ENCODE data around the gene FAM163A.

DNA sequence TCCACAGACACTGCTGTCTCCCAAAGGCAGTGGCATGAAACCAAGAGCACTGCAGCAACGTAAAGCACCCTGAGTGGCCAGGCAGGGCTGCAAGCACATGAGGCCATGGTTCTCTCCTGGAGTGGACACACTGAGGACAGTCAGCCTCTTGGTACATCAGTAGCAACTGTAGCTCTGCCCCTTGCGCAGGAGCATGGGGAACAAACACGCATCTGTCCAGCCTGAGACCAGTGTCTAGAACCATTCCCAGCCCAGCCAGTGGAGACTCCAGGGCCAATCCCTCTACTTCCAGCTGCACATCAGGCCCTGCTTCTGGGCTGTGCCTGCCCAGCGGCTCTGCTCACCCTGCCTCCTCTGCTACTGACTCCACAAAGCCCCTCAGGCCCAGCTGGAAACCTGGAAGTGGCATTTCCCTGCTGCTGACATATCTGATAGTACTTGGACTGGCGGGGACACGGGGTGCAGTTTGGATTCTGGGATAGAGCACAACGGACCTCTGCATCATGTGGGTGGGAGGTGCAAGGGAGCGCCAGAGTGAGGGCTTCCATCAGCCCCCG, 85.5 kb downstream of the FAM163A start:
- TF ChIP-seq, protein P1, sequence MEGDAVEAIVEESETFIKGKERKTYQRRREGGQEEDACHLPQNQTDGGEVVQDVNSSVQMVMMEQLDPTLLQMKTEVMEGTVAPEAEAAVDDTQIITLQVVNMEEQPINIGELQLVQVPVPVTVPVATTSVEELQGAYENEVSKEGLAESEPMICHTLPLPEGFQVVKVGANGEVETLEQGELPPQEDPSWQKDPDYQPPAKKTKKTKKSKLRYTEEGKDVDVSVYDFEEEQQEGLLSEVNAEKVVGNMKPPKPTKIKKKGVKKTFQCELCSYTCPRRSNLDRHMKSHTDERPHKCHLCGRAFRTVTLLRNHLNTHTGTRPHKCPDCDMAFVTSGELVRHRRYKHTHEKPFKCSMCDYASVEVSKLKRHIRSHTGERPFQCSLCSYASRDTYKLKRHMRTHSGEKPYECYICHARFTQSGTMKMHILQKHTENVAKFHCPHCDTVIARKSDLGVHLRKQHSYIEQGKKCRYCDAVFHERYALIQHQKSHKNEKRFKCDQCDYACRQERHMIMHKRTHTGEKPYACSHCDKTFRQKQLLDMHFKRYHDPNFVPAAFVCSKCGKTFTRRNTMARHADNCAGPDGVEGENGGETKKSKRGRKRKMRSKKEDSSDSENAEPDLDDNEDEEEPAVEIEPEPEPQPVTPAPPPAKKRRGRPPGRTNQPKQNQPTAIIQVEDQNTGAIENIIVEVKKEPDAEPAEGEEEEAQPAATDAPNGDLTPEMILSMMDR (conservative IDR thresholded peaks at IDR 0.05; ENCODE audit: low read length): no peak
- no peak for TF ChIP-seq EZH2phosphoT487 (IDR thresholded peaks at IDR 0.05; ENCODE audit: borderline replicate concordance)
